Activated T-cell treated with anti-CD3 and anti-CD28 coated beads, Interleukin-2, amount 50 U/mL, for 24 hours (primary cell): Measurements from ENCODE around the gene PRICKLE1.
A peak's percentile ranks its signal among the peaks of the same experiment; 100 is the strongest.

ENCODE experiments used
- DNase-seq: peaks from one replicate; pipeline ENCODE4 v3.0.0-alpha.2; 2020
- H3K27ac Mint-ChIP-seq: 2 replicates; pipeline ENCODE4 v1.8.0; 2020; ENCODE audit warnings: mild to moderate bottlenecking, mixed read lengths
- H3K27me3 Mint-ChIP-seq: 2 replicates; pipeline ENCODE4 v1.8.0; 2020; ENCODE audit warnings: mixed read lengths
- H3K36me3 Mint-ChIP-seq: 2 replicates; pipeline ENCODE4 v1.8.0; 2020; ENCODE audit warnings: low read depth, mixed read lengths
- H3K4me1 Mint-ChIP-seq: 2 replicates; pipeline ENCODE4 v1.8.0; 2020; ENCODE audit warnings: low read depth, mixed read lengths
- H3K4me3 Mint-ChIP-seq: 2 replicates; pipeline ENCODE4 v1.8.0; 2020; ENCODE audit warnings: mild to moderate bottlenecking, moderate library complexity, mixed read lengths
- H3K9me3 Mint-ChIP-seq: 2 replicates; pipeline ENCODE4 v1.8.0; 2020; ENCODE audit warnings: mixed read lengths

Gene PRICKLE1

DNA sequence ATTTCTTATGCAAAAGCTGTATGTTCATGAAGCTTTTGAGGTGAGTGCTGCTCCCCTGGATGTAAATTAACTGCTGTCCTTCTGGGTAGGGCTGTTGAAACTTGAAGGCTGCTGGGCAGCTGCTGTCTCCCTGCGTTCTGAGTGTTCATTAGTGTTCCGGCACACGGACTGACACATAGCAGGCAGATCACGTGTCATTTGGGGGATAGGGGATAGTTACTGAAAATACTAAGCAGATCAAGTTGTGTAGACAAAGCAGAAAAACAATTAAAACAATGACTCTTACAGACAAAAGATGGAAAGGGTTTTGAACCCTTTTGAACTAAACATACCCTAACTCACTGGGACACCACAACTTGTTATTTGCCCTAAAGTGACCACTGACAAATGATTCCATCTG is 82.5 kb downstream of the PRICKLE1 start:
- no peaks in the 10 kb centered on the region for H3K4me1 Mint-ChIP-seq
- H3K27me3 Mint-ChIP-seq: peaks cover 8% of the 10 kb centered on the region
- H3K36me3 Mint-ChIP-seq: no peaks in the 10 kb centered on the region
- no peak overlapping the region for H3K4me3 Mint-ChIP-seq
- H3K9me3 Mint-ChIP-seq: no peaks in the 10 kb centered on the region
- no peak overlapping the region for H3K27ac Mint-ChIP-seq
- no peak for DNase-seq

DNA sequence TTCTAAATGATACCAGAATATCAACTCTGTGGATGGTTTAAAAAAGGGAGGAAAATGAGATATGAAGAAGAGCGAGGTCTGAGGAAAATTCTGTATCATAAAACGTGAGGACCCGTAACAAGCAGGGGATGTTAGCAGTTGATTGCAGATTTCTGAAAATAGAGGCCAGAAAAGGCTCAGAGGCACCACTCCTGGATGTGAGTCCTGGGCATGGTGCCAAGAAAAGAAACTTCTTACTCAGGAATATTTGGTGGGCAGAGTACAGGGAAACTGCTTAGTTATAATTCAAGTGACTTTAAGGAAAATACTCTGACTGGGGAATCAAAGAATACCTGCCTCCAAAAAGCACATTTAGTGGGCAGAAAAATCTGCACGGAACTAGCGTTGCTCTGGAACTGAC is 85.5 kb downstream of the PRICKLE1 start:
- Mint-ChIP-seq H3K36me3 (no peaks in the 10 kb centered on the region), H3K4me1 (no peaks in the 10 kb centered on the region), H3K4me3 (no peak overlapping the region), H3K9me3 (no peaks in the 10 kb centered on the region), H3K27me3 (peaks cover 5% of the 10 kb centered on the region), H3K27ac (no peak overlapping the region)
- no peak for DNase-seq

DNA sequence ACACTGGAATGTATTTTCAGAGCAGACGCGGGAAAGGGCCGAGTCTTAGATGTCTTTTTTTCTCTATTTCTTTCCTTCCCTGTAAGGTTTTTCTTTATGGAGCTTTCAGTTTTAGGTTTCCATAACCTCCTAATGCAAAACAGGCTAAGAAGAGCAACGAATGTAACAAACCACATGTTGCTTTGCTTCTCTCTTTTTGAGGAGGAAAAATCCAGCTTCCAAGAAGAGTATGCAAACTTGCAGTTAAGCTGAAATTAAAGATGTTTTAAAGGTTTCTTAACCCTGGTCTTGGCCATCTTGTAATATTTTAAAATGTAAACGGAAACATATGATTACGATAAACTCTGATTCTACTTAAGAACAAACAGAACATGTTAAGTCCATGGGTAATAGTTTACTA is 86.9 kb downstream of the PRICKLE1 start:
- Mint-ChIP-seq H3K36me3 (no peaks in the 10 kb centered on the region), H3K4me3 (no peak overlapping the region), H3K4me1 (no peaks in the 10 kb centered on the region), H3K27ac (no peak overlapping the region), H3K9me3 (no peaks in the 10 kb centered on the region), H3K27me3 (peaks cover 5% of the 10 kb centered on the region)
- no peak for DNase-seq

- H3K36me3 Mint-ChIP-seq: no peaks in the 10 kb centered on the region
- DNase-seq: no peak
- H3K4me3 Mint-ChIP-seq: no peak overlapping the region
- H3K27ac Mint-ChIP-seq: no peak overlapping the region
- H3K4me1 Mint-ChIP-seq: peaks cover 3% of the 10 kb centered on the region
- no peaks in the 10 kb centered on the region for H3K9me3 Mint-ChIP-seq
- peaks cover 8% of the 10 kb centered on the region for H3K27me3 Mint-ChIP-seq
These were observed 90.8 kb downstream of the PRICKLE1 start for GRCh38 chr12:42498549-42499247.

DNA sequence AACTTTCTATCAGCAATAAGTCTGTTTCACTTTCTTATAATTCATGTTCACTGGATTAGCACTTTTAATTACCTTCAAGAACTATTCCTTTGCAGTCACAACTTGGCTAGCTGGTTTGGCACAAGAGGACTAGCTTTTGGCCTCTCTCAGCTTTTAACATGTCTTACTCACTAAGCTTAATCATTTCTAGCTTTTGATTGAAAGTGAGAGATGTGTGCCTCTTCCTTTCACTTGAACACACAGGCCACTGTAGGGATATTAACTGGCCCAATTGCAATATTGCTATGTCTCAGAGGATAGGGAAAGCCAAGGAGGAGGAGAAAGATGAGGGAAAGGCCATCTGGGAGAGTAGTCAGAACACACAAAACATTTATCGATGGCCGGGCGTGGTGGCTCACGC is 92.7 kb downstream of the PRICKLE1 start:
- H3K27ac Mint-ChIP-seq: no peak overlapping the region
- DNase-seq: no peak
- H3K27me3 Mint-ChIP-seq: peaks cover 8% of the 10 kb centered on the region
- peaks cover 3% of the 10 kb centered on the region for H3K4me1 Mint-ChIP-seq
- no peak overlapping the region for H3K4me3 Mint-ChIP-seq
- no peaks in the 10 kb centered on the region for H3K9me3 Mint-ChIP-seq
- no peaks in the 10 kb centered on the region for H3K36me3 Mint-ChIP-seq

DNA sequence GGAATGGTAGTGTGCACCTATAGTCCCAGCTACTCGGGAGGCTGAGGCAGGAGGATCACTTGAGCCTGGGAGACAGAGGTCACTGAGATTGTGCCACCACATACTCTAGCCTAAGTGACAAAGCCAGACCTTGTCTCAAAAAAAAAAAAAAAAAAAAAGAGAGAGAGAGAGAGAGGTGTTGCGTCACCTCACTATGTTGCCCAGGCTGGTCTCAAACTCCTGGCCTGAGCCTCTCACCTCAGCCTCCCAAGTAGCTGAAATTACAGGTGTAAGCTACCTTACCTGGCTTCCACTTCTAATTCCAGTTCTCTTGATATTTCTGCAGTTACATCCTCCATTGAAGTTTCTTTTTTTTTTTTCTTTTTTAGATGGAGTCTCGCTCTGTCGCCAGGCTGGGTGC is 94.3 kb downstream of the PRICKLE1 start:
- Mint-ChIP-seq H3K4me3 (no peak overlapping the region), H3K36me3 (no peaks in the 10 kb centered on the region), H3K9me3 (no peaks in the 10 kb centered on the region), H3K27ac (no peak overlapping the region), H3K27me3 (peaks cover 9% of the 10 kb centered on the region), H3K4me1 (peaks cover 3% of the 10 kb centered on the region)
- no peak for DNase-seq

DNA sequence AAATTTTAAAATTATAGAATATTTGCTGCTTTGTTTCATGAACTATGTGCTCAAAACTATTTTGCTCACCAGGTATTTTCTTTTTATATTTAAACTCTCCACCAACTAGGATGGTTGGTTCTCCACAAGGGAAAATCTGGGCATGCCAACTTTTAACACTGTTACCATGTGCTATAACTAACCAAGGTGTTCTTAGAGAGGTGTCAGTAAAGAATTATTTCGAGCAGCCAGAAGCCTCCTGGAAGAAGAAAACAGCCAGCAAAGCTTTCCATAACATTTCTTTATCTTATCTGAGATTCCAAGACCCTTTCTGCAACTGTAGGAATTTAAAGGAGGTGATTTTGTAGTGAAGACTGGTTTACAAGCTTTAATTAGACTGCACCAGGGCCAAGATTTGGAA is 97.3 kb downstream of the PRICKLE1 start:
- DNase-seq: no peak
- Mint-ChIP-seq H3K27me3 (peaks cover 25% of the 10 kb centered on the region), H3K4me3 (no peak overlapping the region), H3K27ac (no peak overlapping the region), H3K36me3 (no peaks in the 10 kb centered on the region), H3K9me3 (no peaks in the 10 kb centered on the region), H3K4me1 (peaks cover 3% of the 10 kb centered on the region)

GRCh38 chr12:42490261-42490842 is 99.2 kb downstream of the PRICKLE1 start:
- Mint-ChIP-seq H3K27me3 (peaks cover 44% of the 10 kb centered on the region), H3K27ac (no peak overlapping the region), H3K4me3 (no peak overlapping the region), H3K9me3 (no peaks in the 10 kb centered on the region), H3K4me1 (no peaks in the 10 kb centered on the region), H3K36me3 (no peaks in the 10 kb centered on the region)
- DNase-seq: no peak

GRCh38 chr12:42486407-42486806 is 103.1 kb downstream of the PRICKLE1 start:
- Mint-ChIP-seq H3K4me1 (peaks cover 13% of the 10 kb centered on the region), H3K4me3 (no peak overlapping the region), H3K27ac (no peak overlapping the region)

GRCh38 chr12:42485823-42486222 is 103.7 kb downstream of the PRICKLE1 start:
- H3K4me3 Mint-ChIP-seq: no peak overlapping the region
- no peaks in the 10 kb centered on the region for H3K9me3 Mint-ChIP-seq
- no peaks in the 10 kb centered on the region for H3K36me3 Mint-ChIP-seq
- H3K4me1 Mint-ChIP-seq: peaks cover 13% of the 10 kb centered on the region
- peaks cover 77% of the 10 kb centered on the region for H3K27me3 Mint-ChIP-seq
- no peak overlapping the region for H3K27ac Mint-ChIP-seq
- no peak for DNase-seq

More at GRCh38 chr12:42486407-42486806, 103.1 kb downstream of the PRICKLE1 start:
- DNase-seq: no peak
- no peaks in the 10 kb centered on the region for H3K9me3 Mint-ChIP-seq
- H3K27me3 Mint-ChIP-seq: peaks cover 71% of the 10 kb centered on the region
- H3K36me3 Mint-ChIP-seq: no peaks in the 10 kb centered on the region

GRCh38 chr12:42484996-42485395 is 104.5 kb downstream of the PRICKLE1 start:
- Mint-ChIP-seq H3K9me3 (no peaks in the 10 kb centered on the region), H3K27ac (no peak overlapping the region)

DNA sequence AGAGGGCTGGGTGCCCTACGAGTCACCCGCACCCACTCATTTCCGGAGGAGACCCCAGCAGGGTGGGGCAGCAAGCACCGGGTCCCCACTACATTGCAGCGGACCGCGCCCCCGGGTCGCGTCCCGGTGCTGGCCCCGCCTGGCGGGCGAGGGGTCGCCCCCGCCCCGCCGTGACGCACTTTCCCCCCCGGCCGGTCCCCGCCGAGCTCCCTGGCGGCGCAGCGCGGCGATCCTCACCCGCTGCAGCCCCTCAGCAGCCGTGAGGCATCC is 106.1 kb downstream of the PRICKLE1 start:
- H3K4me1 Mint-ChIP-seq: peaks cover 13% of the 10 kb centered on the region
- peak; percentile 55 for DNase-seq
- no peak overlapping the region for H3K27ac Mint-ChIP-seq
- no peaks in the 10 kb centered on the region for H3K36me3 Mint-ChIP-seq
- H3K4me3 Mint-ChIP-seq: peak overlapping the region; percentile 79
- peaks cover 90% of the 10 kb centered on the region for H3K27me3 Mint-ChIP-seq
- no peaks in the 10 kb centered on the region for H3K9me3 Mint-ChIP-seq

More at GRCh38 chr12:42484996-42485395, 104.5 kb downstream of the PRICKLE1 start:
- peaks cover 79% of the 10 kb centered on the region for H3K27me3 Mint-ChIP-seq
- peaks cover 13% of the 10 kb centered on the region for H3K4me1 Mint-ChIP-seq
- H3K36me3 Mint-ChIP-seq: no peaks in the 10 kb centered on the region
- no peak overlapping the region for H3K4me3 Mint-ChIP-seq
- DNase-seq: no peak

DNA sequence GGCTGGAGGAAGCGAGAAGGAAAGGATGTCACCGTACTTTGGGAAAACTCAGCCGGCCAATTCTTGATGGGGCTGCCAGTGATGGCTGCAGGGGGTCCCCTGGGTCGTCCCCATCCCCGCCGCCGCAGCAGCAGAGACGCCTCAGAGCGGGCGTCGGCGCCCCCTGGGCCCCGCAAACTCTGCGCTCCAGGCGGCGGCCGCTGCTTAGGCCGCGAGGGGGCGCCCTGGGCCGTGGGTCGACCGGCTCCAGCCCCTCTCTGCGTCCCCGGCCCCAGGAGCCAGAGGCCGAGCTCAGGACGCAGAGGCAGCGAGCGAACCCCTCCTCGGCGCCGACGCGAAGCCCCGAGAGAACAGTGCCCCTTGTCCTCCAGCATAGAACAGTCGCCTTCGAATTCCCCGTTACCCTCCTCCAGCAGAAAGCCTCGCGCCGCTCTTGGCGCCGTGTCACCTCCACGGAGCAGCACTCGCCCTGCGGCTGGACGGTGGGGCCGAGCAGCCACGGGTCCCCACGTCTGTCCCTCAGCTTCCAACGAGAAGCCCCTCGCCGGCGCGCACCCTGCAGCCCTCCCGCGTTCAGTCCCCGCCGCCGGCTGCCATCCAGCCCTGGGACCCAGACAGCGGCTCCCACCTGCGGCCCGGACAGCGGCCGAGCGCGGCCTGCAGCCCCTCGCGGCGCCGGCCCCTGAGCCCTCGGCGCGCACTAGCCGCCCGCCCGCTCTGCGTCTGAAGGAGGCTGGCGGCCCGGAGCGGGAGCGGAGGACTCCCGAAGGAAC is 106.6 kb downstream of the PRICKLE1 start:
- Mint-ChIP-seq H3K4me3 (peak overlapping the region; percentile 77), H3K36me3 (no peaks in the 10 kb centered on the region), H3K4me1 (peaks cover 13% of the 10 kb centered on the region), H3K27me3 (peaks cover 91% of the 10 kb centered on the region), H3K27ac (no peak overlapping the region), H3K9me3 (no peaks in the 10 kb centered on the region)
- DNase-seq: peak; percentile 75

GRCh38 chr12:42482041-42482747 is 107.4 kb downstream of the PRICKLE1 start:
- Mint-ChIP-seq H3K4me3 (peak overlapping the region; percentile 56), H3K27ac (no peak overlapping the region), H3K36me3 (no peaks in the 10 kb centered on the region), H3K4me1 (peaks cover 13% of the 10 kb centered on the region), H3K27me3 (peaks cover 89% of the 10 kb centered on the region), H3K9me3 (no peaks in the 10 kb centered on the region)
- no peak for DNase-seq

DNA sequence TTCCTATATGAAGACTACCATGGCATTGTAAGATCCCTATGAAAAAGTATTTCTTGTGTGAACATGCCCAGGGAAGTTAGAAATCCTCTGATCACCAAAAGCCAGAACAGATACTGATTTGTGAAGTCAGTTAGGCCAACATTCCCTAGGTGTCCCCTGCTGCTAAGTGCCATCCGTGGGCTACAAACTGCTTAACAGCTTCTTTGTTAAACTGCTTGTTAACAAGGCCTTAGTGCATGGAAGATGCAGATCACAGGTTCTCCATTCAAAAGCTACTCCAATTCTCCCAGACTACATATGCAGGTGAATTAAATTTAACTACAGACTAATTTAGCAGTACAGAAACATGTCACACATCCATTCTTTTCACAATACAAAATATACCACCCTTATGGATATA is 108.2 kb downstream of the PRICKLE1 start:
- Mint-ChIP-seq H3K9me3 (no peaks in the 10 kb centered on the region), H3K4me1 (peaks cover 13% of the 10 kb centered on the region), H3K4me3 (no peak overlapping the region), H3K27ac (no peak overlapping the region), H3K36me3 (no peaks in the 10 kb centered on the region), H3K27me3 (peaks cover 86% of the 10 kb centered on the region)
- no peak for DNase-seq
